ENCODE data around the gene PTH2R. TPM values are rescaled to one million over a fixed set of nuclear protein-coding genes. Genes with fewer than 3 reads are reported as not detected.

PTH2R gene, protein sequence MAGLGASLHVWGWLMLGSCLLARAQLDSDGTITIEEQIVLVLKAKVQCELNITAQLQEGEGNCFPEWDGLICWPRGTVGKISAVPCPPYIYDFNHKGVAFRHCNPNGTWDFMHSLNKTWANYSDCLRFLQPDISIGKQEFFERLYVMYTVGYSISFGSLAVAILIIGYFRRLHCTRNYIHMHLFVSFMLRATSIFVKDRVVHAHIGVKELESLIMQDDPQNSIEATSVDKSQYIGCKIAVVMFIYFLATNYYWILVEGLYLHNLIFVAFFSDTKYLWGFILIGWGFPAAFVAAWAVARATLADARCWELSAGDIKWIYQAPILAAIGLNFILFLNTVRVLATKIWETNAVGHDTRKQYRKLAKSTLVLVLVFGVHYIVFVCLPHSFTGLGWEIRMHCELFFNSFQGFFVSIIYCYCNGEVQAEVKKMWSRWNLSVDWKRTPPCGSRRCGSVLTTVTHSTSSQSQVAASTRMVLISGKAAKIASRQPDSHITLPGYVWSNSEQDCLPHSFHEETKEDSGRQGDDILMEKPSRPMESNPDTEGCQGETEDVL
- polyA plus RNA-seq (ENCODE audit: insufficient read length in 3 of 3): 10 to 100 TPM; 30.7 to 55.1 (median 54.9) TPM
- long read RNA-seq, donor 1: 0 reads
- long read RNA-seq, donor 2: 0 reads
- long read RNA-seq, donor 3: 0 reads
- long read RNA-seq, donor 4: 0 reads
- long read RNA-seq, donor 5: 0 reads
- long read RNA-seq, donor 6, partial matches to known transcripts: 0 of 1 reads
- long read RNA-seq, donor 6, other reads (novel, unspliced or antisense): 0 of 1 reads
- long read RNA-seq, donor 7: 0 reads
- long read RNA-seq, donor 8, partial matches to known transcripts: 6 of 6 reads
- long read RNA-seq, donor 8, other reads (novel, unspliced or antisense): 0 of 6 reads
- long read RNA-seq, donor 9: 0 reads
- long read RNA-seq, donor 10, partial matches to known transcripts: 6 of 8 reads
- long read RNA-seq, donor 10, other reads (novel, unspliced or antisense): 0 of 8 reads
- long read RNA-seq, donor 11, partial matches to known transcripts: 0 of 1 reads
- long read RNA-seq, donor 11, other reads (novel, unspliced or antisense): 0 of 1 reads
- long read RNA-seq, donor 12, partial matches to known transcripts: 9 of 10 reads
- long read RNA-seq, donor 12, other reads (novel, unspliced or antisense): 0 of 10 reads
- long read RNA-seq, donor 13: 0 reads
- long read RNA-seq, donor 14: 0 reads
- long read RNA-seq, donor 15, partial matches to known transcripts: 0 of 1 reads
- long read RNA-seq, donor 15, other reads (novel, unspliced or antisense): 0 of 1 reads
- long read RNA-seq, donor 16, partial matches to known transcripts: 0 of 1 reads
- long read RNA-seq, donor 16, other reads (novel, unspliced or antisense): 0 of 1 reads

DNA sequence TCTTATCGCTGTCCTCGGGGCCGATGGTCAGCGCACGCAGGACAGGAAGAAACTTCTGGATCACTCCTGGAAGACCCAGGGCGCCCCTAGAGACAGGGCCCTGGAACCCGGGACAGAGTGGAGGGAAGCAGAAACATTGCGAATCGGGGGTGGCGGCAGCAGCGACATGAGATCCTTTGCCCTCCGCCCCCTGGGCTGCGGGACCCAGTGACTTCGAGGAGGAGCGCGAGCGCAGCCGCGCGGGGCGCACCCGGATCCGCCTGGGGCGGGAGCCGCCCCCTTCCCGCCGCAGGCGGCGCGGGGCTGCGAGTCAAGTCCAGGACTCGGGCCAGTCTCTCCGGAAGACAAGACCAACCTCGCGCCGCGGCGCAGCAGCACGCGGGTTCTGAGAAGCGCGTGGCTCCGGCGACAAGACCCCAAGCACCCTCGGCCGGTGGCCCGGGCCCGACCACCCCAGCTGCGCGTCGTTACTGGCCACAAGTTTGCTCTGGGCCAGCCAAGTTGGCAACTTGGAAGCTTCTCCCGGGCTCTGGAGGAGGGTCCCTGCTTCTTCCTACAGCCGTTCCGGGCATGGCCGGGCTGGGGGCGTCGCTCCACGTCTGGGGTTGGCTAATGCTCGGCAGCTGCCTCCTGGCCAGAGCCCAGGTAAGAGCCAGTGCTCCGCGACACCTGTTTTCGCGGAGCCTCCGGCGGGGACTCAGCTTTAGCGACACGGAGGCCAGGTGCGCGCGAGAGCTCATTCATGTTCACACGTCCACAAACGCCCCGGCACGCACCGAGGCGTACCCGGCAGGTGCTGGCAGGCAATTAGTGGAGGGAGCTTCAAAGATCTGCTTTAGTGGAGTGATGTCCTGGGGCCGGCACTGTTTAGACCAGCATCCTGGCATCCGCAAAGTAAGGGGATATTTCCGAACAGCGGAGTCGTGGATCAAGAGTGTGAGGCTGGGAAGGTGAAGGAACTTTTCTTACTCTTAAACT is at the start of gene PTH2R:
Gene PTH2R (plus strand): TSS at position 319 of the 978 bp plus-strand sequence. CDS start 252 bp downstream, at position 571.
- DNase-seq (ENCODE audit: extremely low read depth in 1 of 11, low read depth in 9 of 11, low spot score in 4 of 11): peak in 6 of 11 donors; percentile 16 to 26 (median 19)

DNA sequence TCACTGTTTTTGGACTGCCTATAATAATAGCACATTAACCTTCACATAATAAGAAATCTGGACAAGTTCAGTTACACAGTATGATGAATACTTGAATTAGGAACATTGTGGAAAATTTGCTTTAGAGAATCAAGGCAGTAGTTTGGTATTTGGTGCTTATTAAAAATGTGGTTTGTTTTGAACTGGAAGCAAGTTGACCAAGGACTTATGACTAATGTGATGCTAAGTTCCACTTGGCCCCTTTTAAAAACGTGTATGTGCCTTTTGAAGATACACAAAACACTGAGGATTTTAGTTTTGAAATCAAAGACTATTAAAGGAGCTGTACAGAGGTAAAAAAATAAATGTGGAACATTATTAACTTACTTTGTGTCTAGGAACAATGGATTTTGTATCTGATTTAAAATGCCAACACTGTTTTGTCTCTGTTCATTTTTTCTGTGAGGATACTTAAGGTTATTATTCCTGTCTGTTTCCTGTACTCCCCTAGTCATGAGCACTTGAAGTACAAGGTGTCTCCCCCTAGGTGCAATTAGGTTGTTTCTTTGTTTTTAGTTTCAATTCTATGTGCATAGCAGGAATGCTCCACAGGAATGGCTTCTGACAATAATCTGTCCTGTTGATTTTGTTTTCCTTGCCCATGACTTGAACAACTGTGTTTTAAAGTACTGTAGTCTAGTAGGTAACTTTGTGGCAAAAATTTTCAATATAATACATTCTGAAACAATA is 49.6 kb upstream of the PTH2R start:
- no peak for DNase-seq (ENCODE audit: extremely low read depth in 1 of 11, low read depth in 9 of 11, low spot score in 4 of 11)

DNA sequence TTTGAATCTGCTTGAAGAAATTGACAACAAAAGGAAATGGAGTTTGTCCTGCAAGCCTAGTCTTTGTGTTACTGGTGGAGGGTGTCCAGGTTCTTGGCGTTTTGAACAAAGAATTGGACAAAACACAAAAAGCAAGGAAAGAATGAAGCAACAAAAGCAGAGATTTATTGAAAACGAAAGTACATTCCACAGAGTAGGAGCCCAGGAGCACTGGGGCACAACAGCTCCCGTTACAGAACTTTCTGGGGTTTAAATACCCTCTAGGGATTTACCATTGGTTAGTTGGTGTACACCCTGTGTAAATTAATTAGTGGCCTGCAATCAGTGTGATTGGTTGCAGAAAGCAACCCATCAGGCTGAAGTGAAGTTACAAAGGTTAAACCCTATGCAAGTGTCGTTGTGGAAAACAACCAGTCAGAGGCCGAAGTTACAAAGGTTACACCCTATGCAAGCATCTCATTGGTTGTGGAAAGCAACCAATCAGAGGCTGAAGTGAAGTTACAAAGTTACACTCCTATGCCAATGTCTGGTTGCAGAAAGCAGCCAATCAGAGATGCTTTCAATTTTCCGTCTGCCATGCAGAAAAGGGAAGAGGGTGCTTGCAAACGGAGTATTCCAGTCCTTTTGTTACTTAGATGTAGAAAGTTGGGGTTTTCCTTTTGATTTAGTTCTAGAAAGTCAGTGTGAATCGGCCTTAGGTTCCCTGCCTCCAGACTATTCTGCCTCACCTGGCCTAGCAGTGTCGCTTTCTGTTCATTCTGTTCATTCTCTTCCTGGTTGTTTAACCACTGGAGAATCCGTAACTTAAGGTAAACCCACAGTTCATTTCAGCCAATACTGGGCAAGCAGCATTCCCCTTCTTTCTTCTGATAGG is 47.6 kb upstream of the PTH2R start:
- DNase-seq (ENCODE audit: extremely low read depth in 1 of 11, low read depth in 9 of 11, low spot score in 4 of 11): no peak

DNA sequence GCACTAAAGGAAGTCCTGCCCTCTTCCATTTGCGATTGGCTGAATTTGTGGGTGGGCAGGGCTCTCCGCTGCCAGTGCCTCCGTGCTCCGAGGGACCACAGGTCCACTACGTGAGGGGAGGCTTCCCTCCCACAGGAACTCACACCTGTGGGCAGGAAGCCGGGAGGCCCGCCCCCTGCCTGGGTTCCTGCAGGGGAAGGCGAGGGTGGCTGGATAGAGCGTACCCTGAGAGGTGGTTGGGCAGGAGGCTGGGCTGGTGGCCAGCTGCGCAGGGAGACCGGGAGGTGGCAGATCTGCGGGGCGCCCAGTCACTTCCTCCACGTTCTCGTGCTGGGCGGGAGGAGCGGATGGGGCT is 47.0 kb upstream of the PTH2R start:
- no peak for DNase-seq (ENCODE audit: extremely low read depth in 1 of 11, low read depth in 9 of 11, low spot score in 4 of 11)

DNA sequence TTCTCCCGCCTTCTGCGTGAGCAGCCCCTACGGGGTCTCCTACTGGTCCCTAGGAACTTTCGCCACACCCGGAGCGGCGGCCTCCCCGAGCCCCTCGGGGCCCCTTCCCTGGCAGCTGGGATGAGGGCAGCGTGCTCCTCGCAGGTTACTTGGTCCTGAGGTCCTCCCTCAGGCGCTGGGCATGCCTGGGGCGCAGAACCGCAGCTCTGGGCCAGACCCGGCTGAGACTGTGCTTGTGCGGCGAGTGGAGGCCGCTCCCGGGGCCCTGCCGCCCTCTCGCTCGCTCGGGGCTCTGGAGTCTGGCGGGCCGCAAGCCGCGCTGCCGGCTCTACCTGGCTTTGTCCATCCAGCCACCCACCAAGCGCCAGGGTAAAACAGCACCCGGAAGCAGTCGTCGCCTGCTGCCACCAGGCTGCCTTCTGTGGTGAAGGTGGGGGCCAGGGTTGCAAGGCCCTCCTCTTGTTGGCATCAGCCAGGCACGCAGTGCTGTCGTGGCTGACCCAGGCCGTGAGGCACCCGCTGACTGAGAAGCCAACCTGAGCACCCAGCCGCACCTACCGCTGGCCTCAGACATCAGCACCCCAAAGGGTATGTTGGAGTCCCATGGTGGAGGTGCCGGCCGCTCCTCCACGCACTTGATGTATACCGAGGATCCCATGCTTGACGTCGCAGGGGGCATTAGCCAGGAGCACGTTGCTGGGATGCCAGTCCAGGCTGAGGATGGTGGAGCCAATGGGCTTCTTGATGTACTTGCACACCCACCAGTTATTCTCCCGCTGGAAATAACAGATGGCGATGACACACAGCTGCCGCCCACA is 46.1 kb upstream of the PTH2R start:
- no peak for DNase-seq (ENCODE audit: extremely low read depth in 1 of 11, low read depth in 9 of 11, low spot score in 4 of 11)

DNA sequence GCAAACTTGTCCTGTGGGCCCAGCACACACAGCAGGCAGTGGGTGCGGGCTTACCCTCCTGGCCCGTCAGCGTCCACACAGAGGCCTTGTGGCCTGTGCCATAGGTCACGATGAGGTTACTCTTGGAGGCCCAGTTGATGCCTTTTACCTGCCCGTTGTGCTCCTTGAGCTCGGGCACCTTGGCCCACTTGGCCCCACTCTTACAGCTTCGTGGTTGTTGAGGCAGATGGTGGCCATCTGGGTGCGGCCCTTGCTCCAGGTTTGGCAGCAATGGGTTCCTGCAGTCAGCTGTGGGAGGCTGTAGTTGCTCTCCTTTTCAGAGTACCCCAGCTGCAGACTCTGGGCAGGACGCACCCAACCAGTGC is 45.5 kb upstream of the PTH2R start:
- DNase-seq (ENCODE audit: extremely low read depth in 1 of 11, low read depth in 9 of 11, low spot score in 4 of 11): no peak

DNA sequence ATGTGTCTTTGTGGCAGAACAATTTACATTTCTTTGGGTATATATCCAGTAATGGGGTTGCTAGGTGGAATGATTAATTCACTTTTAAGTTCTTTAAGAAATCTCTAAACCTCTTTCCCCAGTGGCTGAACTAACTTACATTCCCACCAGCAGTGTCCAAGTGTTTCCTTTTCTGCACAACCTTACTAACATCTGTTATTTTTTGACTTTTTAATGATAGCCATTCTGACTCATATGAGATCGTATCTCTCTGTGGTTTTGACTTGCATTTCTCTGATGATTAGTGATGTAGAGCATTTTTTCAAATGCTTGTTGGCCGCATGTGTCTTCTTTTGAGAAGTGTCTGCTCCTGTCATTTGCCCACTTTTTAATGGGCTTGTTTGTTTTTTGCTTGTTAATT is 43.1 kb upstream of the PTH2R start:
- DNase-seq (ENCODE audit: extremely low read depth in 1 of 11, low read depth in 9 of 11, low spot score in 4 of 11): no peak

DNA sequence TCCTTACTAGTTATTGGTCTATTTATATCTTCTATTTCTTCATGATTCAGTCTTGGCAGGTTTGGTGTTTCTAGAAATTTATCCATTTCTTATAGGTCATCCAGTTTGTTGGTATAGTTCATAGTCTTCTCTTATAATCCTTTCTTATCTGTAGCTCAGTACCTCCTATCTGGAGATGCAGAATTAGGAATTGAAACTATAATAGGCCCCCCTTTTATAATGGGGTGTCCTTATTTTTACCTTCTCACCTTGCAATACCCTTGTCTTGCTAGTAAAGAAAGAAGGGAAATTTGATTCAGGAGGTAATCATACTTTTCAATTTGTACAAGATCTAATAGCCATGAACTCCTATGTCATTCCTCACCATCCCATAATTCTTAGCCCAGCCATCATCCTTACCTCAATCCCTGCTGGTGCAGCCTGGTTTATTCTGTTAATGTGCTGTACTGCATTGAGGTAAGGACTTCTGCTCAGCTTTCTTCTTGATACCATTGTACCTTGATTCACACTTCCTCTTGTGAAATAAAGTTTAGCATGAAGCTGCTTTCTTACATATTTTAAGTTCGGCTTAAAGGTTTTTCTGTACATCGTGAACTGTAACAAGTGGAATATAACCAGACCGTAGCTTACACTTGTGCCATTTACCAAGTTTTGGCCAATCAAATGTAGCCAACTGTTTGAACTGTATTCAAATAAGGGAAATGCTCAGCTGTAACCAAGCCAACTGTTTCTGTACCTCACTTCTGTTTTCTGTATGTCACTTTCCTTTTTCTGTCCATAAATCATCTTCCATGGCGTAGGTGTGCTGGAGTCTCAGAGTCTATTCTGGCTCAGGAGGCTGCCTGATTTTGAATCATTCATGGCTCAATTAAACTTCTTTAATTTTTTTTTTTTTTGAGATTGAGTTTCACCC is 40.1 kb upstream of the PTH2R start:
- DNase-seq (ENCODE audit: extremely low read depth in 1 of 11, low read depth in 9 of 11, low spot score in 4 of 11): no peak

DNA sequence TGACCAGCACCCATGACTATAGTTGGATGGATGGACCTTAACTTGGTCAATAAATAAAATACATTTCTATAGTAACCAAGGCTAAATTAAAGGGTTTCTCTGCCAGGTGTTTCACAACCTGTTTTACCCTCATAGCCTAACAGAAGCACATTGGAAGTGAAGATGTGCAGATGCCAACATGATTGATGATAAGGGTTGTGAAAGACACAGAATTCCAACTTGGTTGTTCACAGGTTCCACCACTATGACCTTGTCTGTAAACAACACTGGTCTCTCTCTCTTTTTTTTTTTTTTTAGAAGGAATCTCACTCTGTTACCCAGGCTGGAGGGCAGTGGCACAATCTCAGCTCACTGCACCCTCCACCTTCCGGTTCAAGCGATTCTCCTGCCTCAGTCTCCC is 37.5 kb upstream of the PTH2R start:
- DNase-seq (ENCODE audit: extremely low read depth in 1 of 11, low read depth in 9 of 11, low spot score in 4 of 11): no peak

DNA sequence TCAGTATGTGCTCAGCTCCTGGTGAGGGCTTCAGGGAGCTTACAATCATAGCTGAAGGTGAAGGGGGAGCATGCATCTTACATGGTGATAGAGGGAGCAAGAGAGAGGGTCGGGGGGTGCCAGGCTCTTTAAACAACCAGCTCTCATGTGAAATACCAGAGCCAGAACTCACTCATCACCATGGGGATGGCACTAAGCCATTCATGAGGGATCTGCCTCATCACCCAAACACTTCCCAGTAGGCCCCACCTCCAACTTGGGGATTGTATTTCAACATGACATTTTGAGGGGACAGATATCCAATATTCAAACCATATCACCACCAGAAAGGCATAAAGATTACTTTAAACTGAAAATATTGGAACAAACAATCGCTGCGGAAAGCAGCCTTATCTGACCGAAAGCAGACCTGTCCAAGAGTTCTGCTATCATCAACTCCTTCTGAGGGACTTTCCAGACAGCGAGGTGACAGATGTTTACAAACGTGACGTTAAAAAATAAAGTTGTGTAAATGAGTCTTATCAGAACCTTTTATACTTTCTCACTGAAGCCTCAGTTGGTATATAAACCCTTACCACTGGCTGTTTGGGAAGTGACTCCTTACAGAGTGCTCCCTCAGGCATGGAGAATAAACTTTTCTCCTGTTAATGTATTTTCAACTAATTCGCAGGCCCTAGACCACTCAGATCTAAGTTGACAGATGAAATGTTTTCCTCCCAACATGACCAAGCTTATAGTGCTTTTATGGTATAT is 35.5 kb upstream of the PTH2R start:
- no peak for DNase-seq (ENCODE audit: extremely low read depth in 1 of 11, low read depth in 9 of 11, low spot score in 4 of 11)

DNA sequence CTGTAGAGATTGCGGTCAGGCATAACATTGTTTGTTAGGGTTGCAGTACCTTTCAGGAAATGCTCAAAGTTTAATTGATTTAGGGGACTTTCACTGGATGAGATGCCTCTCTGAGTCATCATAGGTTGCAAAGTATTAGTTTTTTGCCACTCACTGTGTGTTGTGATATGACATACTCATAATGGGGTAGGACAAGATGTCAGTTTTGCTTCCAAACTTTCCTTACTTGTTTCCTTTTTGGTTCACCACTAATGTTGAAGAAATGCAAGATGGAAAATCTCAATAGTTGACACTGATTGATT is 35.0 kb upstream of the PTH2R start:
- no peak for DNase-seq (ENCODE audit: extremely low read depth in 1 of 11, low read depth in 9 of 11, low spot score in 4 of 11)

DNA sequence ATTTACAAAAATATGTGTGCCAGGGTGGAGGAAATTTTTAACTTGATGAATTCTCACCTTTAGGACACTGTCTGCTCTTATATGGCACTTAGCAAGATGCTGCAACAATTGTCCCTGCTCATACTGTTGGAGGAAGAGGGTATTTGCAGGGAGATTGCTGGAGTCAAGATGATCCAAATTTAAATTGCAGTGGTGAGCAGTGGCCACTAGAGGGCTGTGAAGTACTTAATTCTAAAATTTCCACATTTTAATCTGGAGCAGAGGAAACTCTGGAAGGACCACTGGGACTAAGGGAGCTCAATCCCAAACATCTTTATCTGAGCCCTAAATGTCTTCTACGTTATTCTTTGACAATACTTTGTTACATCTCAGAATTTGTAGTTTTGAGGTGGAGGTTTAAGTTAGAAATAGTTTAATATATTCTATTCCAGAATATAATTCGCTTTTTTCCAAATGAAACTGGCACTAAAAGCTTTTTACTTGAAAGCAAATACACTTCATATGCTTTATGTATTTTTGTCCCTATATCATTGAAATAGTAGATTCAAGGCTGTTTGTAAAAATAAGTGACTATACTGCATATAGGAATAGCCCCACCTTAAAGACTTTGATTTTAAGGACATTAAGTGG is 33.0 kb upstream of the PTH2R start:
- DNase-seq (ENCODE audit: extremely low read depth in 1 of 11, low read depth in 9 of 11, low spot score in 4 of 11): peak; percentile 13 to 43 (median 28)

DNA sequence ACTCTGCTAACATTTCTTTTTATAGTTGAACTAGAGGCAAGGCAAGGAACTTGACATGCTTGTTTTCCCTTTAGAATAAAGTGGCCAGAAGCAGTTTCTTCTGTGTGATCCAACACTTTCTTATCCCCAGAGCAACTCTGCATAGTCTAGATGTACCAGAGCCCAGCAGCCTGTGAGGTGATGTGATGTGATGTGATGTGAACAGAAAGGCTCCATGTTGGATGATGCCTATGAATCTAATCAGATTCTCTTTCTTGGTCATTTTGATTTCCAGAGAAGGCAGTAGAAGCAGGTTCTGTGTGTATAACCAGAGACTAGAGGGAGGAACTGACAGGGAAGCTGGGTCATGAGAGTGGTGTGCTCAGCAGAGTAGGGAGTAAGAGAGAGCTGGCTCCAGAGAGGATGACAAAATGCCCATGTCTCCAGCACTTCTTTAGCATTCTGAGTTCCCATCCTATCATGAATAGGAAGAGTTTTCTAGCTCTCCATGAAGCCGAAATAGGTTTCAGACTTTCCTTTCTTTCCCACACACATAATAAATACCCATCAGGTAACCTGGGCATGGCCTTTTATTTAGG is 31.0 kb upstream of the PTH2R start:
- no peak for DNase-seq (ENCODE audit: extremely low read depth in 1 of 11, low read depth in 9 of 11, low spot score in 4 of 11)
